ENCODE results near the gene SPTBN5. TPM values are rescaled to one million over a fixed set of nuclear protein-coding genes. Genes with fewer than 3 reads are reported as not detected.

The SPTBN5 gene
- total RNA-seq, 1 experiment from 2014 or later: 3.2 TPM

DNA sequence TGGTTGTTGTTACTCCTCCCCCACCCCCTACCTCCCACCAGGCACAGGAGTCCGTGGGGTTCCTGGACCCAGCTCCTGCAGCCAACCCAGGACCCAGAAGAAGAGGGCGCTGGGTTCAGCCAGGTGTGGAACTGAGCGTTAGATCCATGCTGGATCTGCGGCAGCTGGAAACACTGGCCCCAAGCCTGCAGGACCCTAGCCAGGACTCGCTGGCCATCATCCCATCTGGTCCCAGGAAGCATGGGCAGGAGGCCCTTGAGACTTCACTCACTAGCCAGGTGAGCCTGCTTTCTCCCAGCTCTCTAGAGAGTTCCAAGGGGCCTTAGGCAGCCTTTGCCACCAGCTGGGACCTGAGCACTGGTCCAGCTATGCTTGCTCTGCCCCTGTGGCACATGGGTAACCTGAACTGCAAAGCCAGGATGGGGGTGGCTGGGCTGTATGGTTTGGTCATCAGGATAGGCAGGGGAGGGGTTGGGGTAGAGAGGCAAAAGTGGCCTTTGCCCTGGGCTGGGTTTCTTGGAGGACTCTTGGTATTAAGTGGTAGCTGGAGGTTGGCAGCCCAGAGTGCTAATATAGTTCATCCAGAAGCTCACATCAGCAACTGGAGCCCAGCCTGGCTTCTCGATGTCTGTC lies 72.9 kb downstream of the SPTBN5 start:
- ChIA-PET POLR2A (ENCODE audit: low non-redundant PET) (interaction anchor here (0.5 to 1.0 kb wide), 2 partner anchors 31 to 75 kb away, joined by 3 read pairs; no protein-coding TSS in a partner anchor), CTCF (no interaction called here)
- TF ChIP-seq EZH2 (IDR thresholded peaks at IDR 0.05; ENCODE audit: borderline replicate concordance, low read depth, low read length, poor library complexity, severe bottlenecking): no peak
- TF ChIP-seq, protein P1, sequence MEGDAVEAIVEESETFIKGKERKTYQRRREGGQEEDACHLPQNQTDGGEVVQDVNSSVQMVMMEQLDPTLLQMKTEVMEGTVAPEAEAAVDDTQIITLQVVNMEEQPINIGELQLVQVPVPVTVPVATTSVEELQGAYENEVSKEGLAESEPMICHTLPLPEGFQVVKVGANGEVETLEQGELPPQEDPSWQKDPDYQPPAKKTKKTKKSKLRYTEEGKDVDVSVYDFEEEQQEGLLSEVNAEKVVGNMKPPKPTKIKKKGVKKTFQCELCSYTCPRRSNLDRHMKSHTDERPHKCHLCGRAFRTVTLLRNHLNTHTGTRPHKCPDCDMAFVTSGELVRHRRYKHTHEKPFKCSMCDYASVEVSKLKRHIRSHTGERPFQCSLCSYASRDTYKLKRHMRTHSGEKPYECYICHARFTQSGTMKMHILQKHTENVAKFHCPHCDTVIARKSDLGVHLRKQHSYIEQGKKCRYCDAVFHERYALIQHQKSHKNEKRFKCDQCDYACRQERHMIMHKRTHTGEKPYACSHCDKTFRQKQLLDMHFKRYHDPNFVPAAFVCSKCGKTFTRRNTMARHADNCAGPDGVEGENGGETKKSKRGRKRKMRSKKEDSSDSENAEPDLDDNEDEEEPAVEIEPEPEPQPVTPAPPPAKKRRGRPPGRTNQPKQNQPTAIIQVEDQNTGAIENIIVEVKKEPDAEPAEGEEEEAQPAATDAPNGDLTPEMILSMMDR (conservative IDR thresholded peaks at IDR 0.05; ENCODE audit: low read depth, low read length): no peak
- Histone ChIP-seq H3K9me3 (ENCODE audit: low read depth, low read length, poor library complexity, severe bottlenecking) (no peaks in the 10 kb centered on the region), H3K27ac (ENCODE audit: low read depth, low read length, poor library complexity, severe bottlenecking) (no peak overlapping the region), H3K4me3 (ENCODE audit: low read depth, low read length, poor library complexity, severe bottlenecking) (no peak overlapping the region), H3K27me3 (replicated peaks; ENCODE audit: insufficient read depth, low read depth, low read length, poor library complexity) (no peaks in the 10 kb centered on the region), H3K4me1 (ENCODE audit: insufficient read depth, low read length, poor library complexity, severe bottlenecking) (no peaks in the 10 kb centered on the region), H3K36me3 (ENCODE audit: insufficient read depth, low read length, poor library complexity, severe bottlenecking) (peaks cover 15% of the 10 kb centered on the region)
- BruUV-seq (replicated peaks): no TSS peak
- intact Hi-C loops (cut with micrococcal nuclease; ENCODE audit: unreplicated experiment): no loop called here
- no peak for DNase-seq (ENCODE audit: low spot score)

DNA sequence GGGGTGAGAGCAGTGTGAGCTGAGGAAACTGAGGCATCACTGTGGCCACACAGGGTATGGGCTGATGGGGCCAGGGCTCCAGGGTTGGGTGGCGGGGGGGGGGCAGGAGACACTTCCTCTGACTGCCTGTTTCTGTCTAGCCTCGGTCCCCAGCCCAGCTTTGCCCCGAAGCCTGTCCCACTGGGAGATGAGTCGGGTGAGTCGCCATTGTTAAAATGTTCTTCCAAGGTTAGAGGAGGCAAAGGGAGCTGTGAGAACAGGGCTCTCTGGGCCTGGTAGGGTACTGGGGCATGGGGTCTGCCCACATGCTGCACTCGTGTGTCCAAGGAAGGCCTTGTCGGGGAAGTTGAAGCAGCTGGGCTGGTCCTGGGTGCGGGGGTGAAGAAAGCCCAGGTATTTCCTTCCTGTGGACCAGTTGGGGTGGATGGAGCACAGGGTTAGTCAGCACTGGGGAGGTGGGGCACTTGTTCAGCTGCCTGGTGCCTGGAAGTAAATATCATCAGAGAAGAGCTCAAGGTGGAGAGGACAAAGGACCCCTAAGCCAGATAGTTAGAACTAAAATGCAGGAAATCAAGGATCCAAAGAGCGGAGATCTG lies 74.3 kb downstream of the SPTBN5 start:
- CTCF ChIA-PET: no interaction called here
- no peaks in the 10 kb centered on the region for H3K4me1 ChIP-seq (ENCODE audit: insufficient read depth, low read length, poor library complexity, severe bottlenecking)
- BruUV-seq (replicated peaks): no TSS peak
- no peak overlapping the region for H3K4me3 ChIP-seq (ENCODE audit: low read depth, low read length, poor library complexity, severe bottlenecking)
- POLR2A ChIA-PET (ENCODE audit: low non-redundant PET): no interaction called here
- DNase-seq (ENCODE audit: low spot score): no peak
- H3K27ac ChIP-seq (ENCODE audit: low read depth, low read length, poor library complexity, severe bottlenecking): no peak overlapping the region
- no peaks in the 10 kb centered on the region for H3K27me3 ChIP-seq (replicated peaks; ENCODE audit: insufficient read depth, low read depth, low read length, poor library complexity)
- TF ChIP-seq EZH2 (IDR thresholded peaks at IDR 0.05; ENCODE audit: borderline replicate concordance, low read depth, low read length, poor library complexity, severe bottlenecking): no peak
- TF ChIP-seq, protein P1 (conservative IDR thresholded peaks at IDR 0.05; ENCODE audit: low read depth, low read length): no peak
- intact Hi-C loops (cut with micrococcal nuclease; ENCODE audit: unreplicated experiment): no loop called here
- H3K9me3 ChIP-seq (ENCODE audit: low read depth, low read length, poor library complexity, severe bottlenecking): no peaks in the 10 kb centered on the region
- H3K36me3 ChIP-seq (ENCODE audit: insufficient read depth, low read length, poor library complexity, severe bottlenecking): peaks cover 15% of the 10 kb centered on the region

DNA sequence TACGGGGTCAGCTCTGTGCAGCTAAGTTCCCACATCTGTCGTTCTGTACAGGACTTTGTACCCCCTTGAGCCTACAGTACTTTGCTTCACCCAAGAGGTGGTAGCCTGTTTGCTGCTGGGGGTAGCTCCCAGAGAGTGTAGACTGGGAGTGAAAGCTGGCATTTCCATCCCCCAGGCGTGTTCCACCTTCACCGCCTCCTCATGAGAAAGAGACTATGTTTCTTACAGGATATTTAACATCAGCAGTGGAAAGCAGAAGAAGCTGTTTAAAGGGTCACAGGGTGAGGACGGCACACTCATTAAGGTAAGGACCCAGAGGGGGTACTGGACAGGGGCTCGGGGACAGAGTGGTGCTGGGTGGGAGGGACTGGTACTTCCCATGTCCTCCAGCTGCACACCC lies 76.1 kb downstream of the SPTBN5 start:
- Histone ChIP-seq H3K4me1 (ENCODE audit: insufficient read depth, low read length, poor library complexity, severe bottlenecking) (no peaks in the 10 kb centered on the region), H3K36me3 (ENCODE audit: insufficient read depth, low read length, poor library complexity, severe bottlenecking) (peaks cover 12% of the 10 kb centered on the region), H3K4me3 (ENCODE audit: low read depth, low read length, poor library complexity, severe bottlenecking) (no peak overlapping the region), H3K27me3 (replicated peaks; ENCODE audit: insufficient read depth, low read depth, low read length, poor library complexity) (no peaks in the 10 kb centered on the region), H3K27ac (ENCODE audit: low read depth, low read length, poor library complexity, severe bottlenecking) (no peak overlapping the region), H3K9me3 (ENCODE audit: low read depth, low read length, poor library complexity, severe bottlenecking) (no peaks in the 10 kb centered on the region)
- no TSS peak for BruUV-seq (replicated peaks)
- TF ChIP-seq EZH2 (IDR thresholded peaks at IDR 0.05; ENCODE audit: borderline replicate concordance, low read depth, low read length, poor library complexity, severe bottlenecking): no peak
- TF ChIP-seq, protein P1 (conservative IDR thresholded peaks at IDR 0.05; ENCODE audit: low read depth, low read length): no peak
- intact Hi-C loops (cut with micrococcal nuclease; ENCODE audit: unreplicated experiment): no loop called here
- no peak for DNase-seq (ENCODE audit: low spot score)
- ChIA-PET POLR2A (ENCODE audit: low non-redundant PET) (no interaction called here), CTCF (no interaction called here)

All from A673 (cell line).